H9 (cell line): ENCODE results near the gene POC1B. TPM values are rescaled to one million over a fixed set of nuclear protein-coding genes. Genes with fewer than 3 reads are reported as not detected.

Experiments used
- DNase-seq: peaks from one replicate; pipeline ENCODE4 v3.0.0-alpha.2; 2017
- H2AFZ ChIP-seq: one replicate; pipeline ENCODE4 v1.6.1; 2013; ENCODE audit warnings: mild to moderate bottlenecking, low read length, control low read depth, moderate library complexity
- H2AK5ac ChIP-seq: 2 replicates; pipeline ENCODE4 v1.6.1; 2013; ENCODE audit warnings: low read length, control low read depth, mixed read lengths; ENCODE audit not compliant: insufficient read length
- H2BK120ac ChIP-seq: one replicate; pipeline ENCODE4 v1.6.1; 2013; ENCODE audit warnings: low read depth, mild to moderate bottlenecking, low read length, control low read depth, inconsistent platforms; ENCODE audit not compliant: poor library complexity, severe bottlenecking
- H2BK12ac ChIP-seq: 2 replicates; pipeline ENCODE4 v1.6.1; 2013; ENCODE audit warnings: low read length, control low read depth, mixed read lengths, low read depth; ENCODE audit not compliant: insufficient read length
- H2BK15ac ChIP-seq: 2 replicates; pipeline ENCODE4 v1.6.1; 2013; ENCODE audit warnings: low read depth, low read length, control low read depth
- H2BK20ac ChIP-seq: one replicate; pipeline ENCODE4 v1.6.1; 2013; ENCODE audit warnings: low read depth, mild to moderate bottlenecking, low read length, control low read depth, inconsistent platforms; ENCODE audit not compliant: poor library complexity, severe bottlenecking
- H2BK5ac ChIP-seq: 2 replicates; pipeline ENCODE4 v1.6.1; 2013; ENCODE audit warnings: low read length, control low read depth, mixed read lengths; ENCODE audit not compliant: insufficient read length
- H3K14ac ChIP-seq: 2 replicates; pipeline ENCODE4 v1.6.1; 2013; ENCODE audit warnings: low read length, control low read depth; ENCODE audit not compliant: insufficient read depth
- H3K18ac ChIP-seq: 2 replicates; pipeline ENCODE4 v1.6.1; 2013; ENCODE audit warnings: low read depth, mild to moderate bottlenecking, mixed read lengths, low read length, control low read depth; ENCODE audit not compliant: insufficient read length
- H3K23ac ChIP-seq: 2 replicates; pipeline ENCODE4 v1.6.1; 2013; ENCODE audit warnings: low read length, control low read depth, mixed read lengths, low read depth; ENCODE audit not compliant: insufficient read length
- H3K23me2 ChIP-seq: 2 replicates; pipeline ENCODE4 v1.6.1; 2013; ENCODE audit warnings: low read depth, mild to moderate bottlenecking, mixed read lengths, low read length, control low read depth; ENCODE audit not compliant: insufficient read length, poor library complexity, severe bottlenecking
- H3K27ac ChIP-seq: 2 replicates; pipeline ENCODE4 v1.5.1; 2013; ENCODE audit warnings: low read length, control low read depth, mixed read lengths, low read depth; ENCODE audit not compliant: insufficient read length
- H3K27me3 ChIP-seq: 2 replicates; pipeline ENCODE4 v1.6.1; 2013; ENCODE audit warnings: low read length, control low read depth, inconsistent platforms; ENCODE audit not compliant: insufficient read depth
- H3K4ac ChIP-seq: 2 replicates; pipeline ENCODE4 v1.6.1; 2013; ENCODE audit warnings: low read depth, mild to moderate bottlenecking, control low read depth, inconsistent platforms, low read length, moderate library complexity
- H3K4me1 ChIP-seq: 2 replicates; pipeline ENCODE4 v1.6.1; 2013; ENCODE audit warnings: low read length, control low read depth, inconsistent platforms; ENCODE audit not compliant: insufficient read depth
- H3K4me2 ChIP-seq: 2 replicates; pipeline ENCODE4 v1.6.1; 2013; ENCODE audit warnings: low read length, control low read depth, mixed read lengths; ENCODE audit not compliant: insufficient read length, insufficient read depth
- H3K56ac ChIP-seq: 2 replicates; pipeline ENCODE4 v1.6.1; 2013; ENCODE audit warnings: low read depth, mild to moderate bottlenecking, mixed read lengths, low read length, control low read depth; ENCODE audit not compliant: insufficient read length
- H3K79me1 ChIP-seq: 2 replicates; pipeline ENCODE4 v1.6.1; 2013; ENCODE audit warnings: low read depth, mild to moderate bottlenecking, moderate library complexity, low read length, control low read depth, inconsistent platforms; ENCODE audit not compliant: insufficient read depth, poor library complexity, severe bottlenecking
- H3K79me2 ChIP-seq: 2 replicates; pipeline ENCODE4 v1.6.1; 2013; ENCODE audit warnings: low read length, control low read depth, inconsistent platforms; ENCODE audit not compliant: insufficient read depth
- H3K9ac ChIP-seq: 2 replicates; pipeline ENCODE4 v1.6.1; 2013; ENCODE audit warnings: low read length, control low read depth, mixed read lengths; ENCODE audit not compliant: insufficient read length; ENCODE audit errors: extremely low read depth
- H3K9me3 ChIP-seq: one replicate; pipeline ENCODE4 v1.6.1; 2013; ENCODE audit warnings: low read depth, low read length, inconsistent platforms; ENCODE audit not compliant: control insufficient read depth
- H3T11ph ChIP-seq: one replicate; pipeline ENCODE4 v1.6.1; 2013; ENCODE audit warnings: mild to moderate bottlenecking, low read length, control low read depth, inconsistent platforms
- H4K20me1 ChIP-seq: one replicate; pipeline ENCODE4 v1.6.1; 2013; ENCODE audit not compliant: control insufficient read depth, insufficient read length, insufficient read depth
- H4K5ac ChIP-seq: 2 replicates; pipeline ENCODE4 v1.6.1; 2013; ENCODE audit warnings: low read depth, mild to moderate bottlenecking, mixed read lengths, low read length, control low read depth; ENCODE audit not compliant: insufficient read length
- H4K8ac ChIP-seq: replicated peaks from 2 replicates; pipeline ENCODE4 v1.6.1; 2013; ENCODE audit warnings: low read length, control low read depth, mixed read lengths, low read depth; ENCODE audit not compliant: insufficient read length
- H4K91ac ChIP-seq: 2 replicates; pipeline ENCODE4 v1.6.1; 2013; ENCODE audit warnings: low read depth, mild to moderate bottlenecking, moderate library complexity, mixed read lengths, low read length, control low read depth; ENCODE audit not compliant: insufficient read length
- H3K27ac Mint-ChIP-seq, 3 experiments: 2 replicates in 2 of 3; 3 replicates in 1 of 3; pipeline ENCODE4 v1.8.0; 2020 to 2021; ENCODE audit warnings: mixed read lengths in 3 of 3, mild to moderate bottlenecking in 1 of 3, moderate library complexity in 1 of 3
- H3K27me3 Mint-ChIP-seq: 2 replicates; pipeline ENCODE4 v1.8.0; 2021; ENCODE audit warnings: low read depth, mild to moderate bottlenecking, moderate library complexity, mixed read lengths
- H3K36me3 Mint-ChIP-seq, 3 experiments: 2 replicates in 2 of 3; 3 replicates in 1 of 3; pipeline ENCODE4 v1.8.0; 2020 to 2021; ENCODE audit warnings: low read depth in 3 of 3, mixed read lengths in 3 of 3; ENCODE audit not compliant: insufficient read depth in 1 of 3
- H3K4me1 Mint-ChIP-seq, 2 experiments: 2 replicates each; pipeline ENCODE4 v1.8.0; 2020; ENCODE audit warnings: mixed read lengths in 2 of 2
- H3K4me3 Mint-ChIP-seq, 2 experiments: 2 replicates in 1 of 2; 3 replicates in 1 of 2; pipeline ENCODE4 v1.8.0; 2020 to 2021; ENCODE audit warnings: mild to moderate bottlenecking in 2 of 2, mixed read lengths in 2 of 2, moderate library complexity in 1 of 2
- H3K9me3 Mint-ChIP-seq, 2 experiments: 2 replicates in 1 of 2; 3 replicates in 1 of 2; pipeline ENCODE4 v1.8.0; 2020; ENCODE audit warnings: mild to moderate bottlenecking in 2 of 2, mixed read lengths in 2 of 2, moderate library complexity in 1 of 2
- CTCF ChIP-seq: fragments of 200-600 bp; sonication (generic); conservative IDR thresholded peaks from 3 replicates; pipeline ENCODE4 v1.8.0; 2021; ENCODE audit warnings: antibody characterized with exemption, mild to moderate bottlenecking
- WGBS: extraction: QIAGEN DNeasy Blood & Tissue Kit; methylation state at CpG from one replicate; pipeline ENCODE4 v1.1.7; 2013; ENCODE audit warnings: missing lambda C conversion rate, low lambda C conversion rate, mixed read lengths; ENCODE audit not compliant: insufficient read length; ENCODE audit errors: extremely low coverage; 5-methylcytosine and 5-hydroxymethylcytosine counted together
- total RNA-seq: library from RNA; stranded (reverse); gene quantifications from 2 replicates; pipeline ENCODE4 v1.2.1, GENCODE V29; 2021

The POC1B gene
- total RNA-seq, 1 experiment from 2014 or later = 12.5 TPM

- no peak overlapping the region for H3K23ac ChIP-seq
- no peaks in the 10 kb centered on the region for H3K27me3 ChIP-seq
- no peak overlapping the region for H3K4ac ChIP-seq
- H3K14ac ChIP-seq = no peak overlapping the region
- H3K79me1 ChIP-seq = no peaks in the 10 kb centered on the region
- no peak overlapping the region for H3K56ac ChIP-seq
- H3K27ac ChIP-seq = no peak overlapping the region
- no peak overlapping the region for H2AFZ ChIP-seq
- H3K27me3 Mint-ChIP-seq = no peaks in the 10 kb centered on the region
- H3K9me3 ChIP-seq = no peaks in the 10 kb centered on the region
- H3K23me2 ChIP-seq = no peaks in the 10 kb centered on the region
- peak; percentile 82 for TF ChIP-seq CTCF
- no peak overlapping the region for H3K9ac ChIP-seq
- no peaks in the 10 kb centered on the region for H4K20me1 ChIP-seq
- H3K4me3 Mint-ChIP-seq = no peak overlapping the region
- no peak overlapping the region for H2AK5ac ChIP-seq
- no peak overlapping the region for H4K8ac ChIP-seq
- H4K91ac ChIP-seq = no peak overlapping the region
- no peak overlapping the region for H3T11ph ChIP-seq
- H2BK20ac ChIP-seq = no peak overlapping the region
- H3K36me3 Mint-ChIP-seq = no peaks in the 10 kb centered on the region
- no peak overlapping the region for H2BK120ac ChIP-seq
- no peak for DNase-seq
- H3K4me1 ChIP-seq = no peaks in the 10 kb centered on the region
- no peak overlapping the region for H3K18ac ChIP-seq
- H3K27ac Mint-ChIP-seq = no peak overlapping the region
- no CpG with 5 or more reads among the region's 3 CpGs for WGBS
- no peaks in the 10 kb centered on the region for H3K79me2 ChIP-seq
- H3K4me2 ChIP-seq = no peak overlapping the region
- no peak overlapping the region for H4K5ac ChIP-seq
- no peaks in the 10 kb centered on the region for H3K4me1 Mint-ChIP-seq
- no peak overlapping the region for H2BK12ac ChIP-seq
- no peak overlapping the region for H2BK15ac ChIP-seq
- H3K9me3 Mint-ChIP-seq = no peaks in the 10 kb centered on the region
- H2BK5ac ChIP-seq = no peak overlapping the region
Observed at GRCh38 chr12:89470741-89471509, 54.9 kb downstream of the POC1B start.
